NCI-H1417 treated with DMSO at 0.1 percent for 48 hours (cell line): ENCODE results near the gene F11.
"Not testable (repeated sequence)": the region's sequence is repeated elsewhere in the genome, so short reads cannot be mapped to it uniquely, and the experiment has no call there.

Experiments
- DNase-seq: peaks from one replicate; lab custom pipeline; 2025; lab: John Stamatoyannopoulos, UW

F11 gene

DNA sequence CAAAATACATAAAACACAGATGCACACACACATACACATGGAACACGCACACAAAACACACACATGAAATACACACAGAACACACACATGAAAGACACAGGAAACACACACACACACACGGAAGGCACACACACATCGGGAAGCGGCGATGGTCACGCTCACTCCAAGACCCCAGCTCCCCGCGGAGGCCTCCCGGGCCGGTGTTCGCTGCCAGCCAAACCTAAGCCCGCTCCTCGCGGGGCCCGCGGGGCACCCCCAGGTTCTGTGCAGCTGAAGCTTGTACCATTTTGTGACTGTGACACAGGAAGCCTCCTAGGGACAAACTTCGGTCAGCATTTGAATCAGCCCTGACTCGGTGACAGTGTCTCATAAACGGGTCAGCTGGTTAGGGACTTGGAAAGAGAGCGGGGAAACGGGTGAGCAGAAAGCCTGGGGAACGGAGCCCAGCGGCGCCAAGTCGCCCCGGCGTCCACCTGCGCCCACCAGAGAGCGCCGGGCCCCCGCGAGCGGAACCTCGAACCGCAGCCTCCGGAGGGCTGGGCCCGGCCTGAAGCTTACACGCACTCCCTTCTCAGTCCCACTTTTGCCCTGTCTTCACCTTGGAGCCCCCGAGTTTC, 32.1 kb downstream of the F11 start:
- no peak for DNase-seq

DNA sequence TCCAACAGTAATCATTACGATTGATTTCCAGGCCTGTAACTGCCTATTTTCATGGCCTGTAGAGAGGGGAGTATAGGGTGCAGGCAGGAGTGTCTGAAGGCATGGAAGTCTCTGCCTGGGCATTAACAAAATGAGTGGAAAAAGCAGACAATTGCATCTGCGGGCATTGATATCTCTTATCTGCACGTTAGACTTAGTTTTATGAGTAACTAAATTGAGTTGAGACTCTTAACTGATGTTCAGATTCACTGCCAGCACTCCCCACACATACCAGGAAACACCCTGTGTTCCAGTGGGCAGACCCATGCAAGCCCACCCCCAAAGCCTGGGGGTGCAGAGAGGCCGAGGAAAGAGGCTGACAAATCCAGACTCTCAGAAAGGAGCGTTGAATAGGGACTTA, 33.3 kb downstream of the F11 start:
- no peak for DNase-seq

DNA sequence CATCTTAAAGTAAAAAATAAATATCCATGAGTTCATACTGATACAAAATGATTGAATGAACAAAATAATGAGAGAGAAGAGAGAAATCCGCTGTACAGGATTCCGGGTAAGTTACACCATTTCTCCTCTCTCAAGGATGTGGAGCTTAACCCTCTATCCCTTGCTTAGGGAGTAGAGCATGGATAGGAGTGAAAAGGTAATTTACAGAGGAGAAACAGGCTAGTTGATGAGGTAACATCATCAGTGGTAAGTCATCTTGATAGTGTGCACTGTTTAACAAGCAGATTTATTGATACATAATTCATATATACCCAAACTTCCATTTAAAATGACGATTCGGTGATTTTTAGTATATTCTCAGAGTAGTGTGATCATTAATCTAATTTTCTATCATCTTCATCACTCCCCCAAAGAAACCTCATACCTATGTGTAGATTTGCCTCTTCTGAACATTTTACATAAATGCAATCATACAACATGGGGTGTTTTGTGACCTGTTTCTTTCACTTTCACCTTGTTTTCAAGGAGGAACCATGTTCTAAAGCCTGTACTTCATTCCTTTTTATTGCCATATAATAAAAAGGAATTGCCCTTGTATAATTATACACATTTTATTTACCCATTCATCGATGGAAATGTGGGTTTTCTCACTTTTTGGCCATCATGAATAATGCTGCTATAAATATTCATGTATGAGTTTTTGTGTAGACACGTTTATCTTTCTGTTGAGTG, 34.8 kb downstream of the F11 start:
- DNase-seq = no peak

DNA sequence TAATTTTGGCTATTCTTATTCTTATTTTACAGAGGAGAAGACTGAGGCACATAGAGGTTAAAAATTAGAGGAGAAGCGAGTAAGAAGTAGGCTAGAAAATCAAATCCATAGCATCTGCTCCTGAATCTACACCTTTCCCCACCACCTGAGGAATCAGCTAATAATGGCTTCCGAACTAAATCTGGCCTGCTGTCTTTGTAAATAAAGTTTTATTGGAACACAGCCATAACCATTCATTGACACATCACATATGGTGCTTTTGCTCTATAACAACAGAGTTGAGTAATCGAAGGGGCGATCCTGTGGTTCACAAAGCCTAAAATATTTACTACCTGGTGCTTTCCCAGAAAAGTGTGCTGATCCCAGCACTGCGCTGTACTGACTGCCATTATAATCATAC, 38.2 kb downstream of the F11 start:
- DNase-seq = no peak

DNA sequence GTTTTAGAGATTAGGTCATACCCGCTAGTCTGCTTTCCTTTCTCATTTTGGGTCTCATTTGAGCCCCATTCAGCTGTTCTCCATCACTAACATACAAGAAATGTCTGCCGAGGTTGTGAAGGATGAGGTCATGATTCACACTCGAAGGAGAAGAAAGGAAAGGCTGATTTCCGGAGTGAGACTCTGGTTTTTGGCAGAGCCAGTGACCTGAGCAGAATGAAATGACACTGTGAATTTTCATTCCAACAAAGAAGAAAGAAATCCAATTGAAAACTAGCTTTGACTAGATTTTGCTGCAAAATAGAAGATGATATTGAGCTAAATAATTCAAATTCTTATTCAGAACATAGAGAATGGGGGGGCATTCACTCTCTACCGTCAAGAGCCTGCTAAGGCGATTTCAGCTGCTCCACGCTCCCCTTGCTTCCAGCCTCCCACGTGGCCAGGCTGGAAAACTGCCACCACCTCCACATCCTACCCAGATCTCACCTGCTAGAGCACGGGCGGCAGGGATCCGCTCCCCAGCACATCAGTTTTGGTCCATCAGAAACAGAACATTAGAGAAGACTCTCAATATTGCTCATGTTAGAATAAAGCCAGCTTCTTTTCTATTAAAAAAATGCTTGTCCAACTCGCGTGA, 39.0 kb downstream of the F11 start:
- no peak for DNase-seq

DNA sequence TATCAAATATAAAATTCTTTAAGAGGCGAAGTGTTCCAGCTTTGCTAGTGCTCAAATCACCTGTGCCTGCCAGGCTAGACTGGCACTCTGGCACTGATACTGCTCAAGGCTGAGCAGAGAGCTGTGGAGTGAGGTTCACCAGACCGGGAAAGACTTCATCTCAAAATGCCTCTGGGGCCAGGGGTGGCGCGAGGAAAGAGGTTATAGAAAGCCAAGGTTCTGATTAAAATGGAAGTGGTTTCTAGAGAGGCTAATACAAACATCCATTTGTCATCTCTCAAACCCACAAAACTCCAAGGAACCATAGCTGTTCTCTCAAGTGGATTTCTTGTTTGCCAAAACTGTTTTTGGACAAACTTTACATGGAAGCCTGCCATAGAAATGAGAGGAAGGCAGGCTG, 41.5 kb downstream of the F11 start:
- no peak for DNase-seq

DNA sequence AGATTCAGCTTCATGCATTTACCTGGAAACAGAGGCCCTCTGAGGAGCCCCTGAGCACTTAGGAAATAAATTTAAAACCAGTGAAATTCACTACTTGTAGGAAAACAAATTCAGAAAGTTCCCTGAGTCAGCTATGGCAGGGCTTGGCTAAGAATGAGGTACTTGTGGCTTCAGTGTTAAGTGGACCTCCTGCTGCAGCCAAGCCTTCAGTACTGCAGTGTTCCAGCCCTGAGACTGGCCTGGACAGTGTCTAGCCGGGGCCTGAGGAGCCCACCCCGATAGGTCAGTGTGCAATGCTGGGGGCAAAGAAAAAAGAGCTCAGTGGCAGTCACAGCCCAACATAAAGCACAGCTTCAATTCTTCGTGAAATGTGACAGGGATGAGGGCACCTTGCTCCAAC, 41.9 kb downstream of the F11 start:
- DNase-seq = no peak

DNA sequence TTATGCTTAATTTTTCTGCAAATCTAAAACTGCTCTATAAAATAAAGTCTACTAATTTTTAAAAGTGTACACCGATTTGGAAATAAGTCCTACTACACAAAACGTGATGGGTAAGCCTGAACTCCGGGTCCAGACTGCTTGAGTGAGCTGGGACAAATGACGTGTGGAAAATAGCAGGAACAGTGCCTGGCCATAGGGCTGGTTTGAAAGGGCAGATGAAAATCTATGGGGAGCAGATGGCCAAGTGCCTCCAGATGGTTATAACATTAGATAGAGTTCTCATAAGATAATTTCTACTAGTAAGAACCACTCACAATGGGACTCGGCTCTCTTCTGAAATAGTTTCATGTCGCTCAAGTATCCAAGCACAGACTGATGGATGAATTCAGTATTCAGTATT, 52.5 kb downstream of the F11 start:
- no peak for DNase-seq

DNA sequence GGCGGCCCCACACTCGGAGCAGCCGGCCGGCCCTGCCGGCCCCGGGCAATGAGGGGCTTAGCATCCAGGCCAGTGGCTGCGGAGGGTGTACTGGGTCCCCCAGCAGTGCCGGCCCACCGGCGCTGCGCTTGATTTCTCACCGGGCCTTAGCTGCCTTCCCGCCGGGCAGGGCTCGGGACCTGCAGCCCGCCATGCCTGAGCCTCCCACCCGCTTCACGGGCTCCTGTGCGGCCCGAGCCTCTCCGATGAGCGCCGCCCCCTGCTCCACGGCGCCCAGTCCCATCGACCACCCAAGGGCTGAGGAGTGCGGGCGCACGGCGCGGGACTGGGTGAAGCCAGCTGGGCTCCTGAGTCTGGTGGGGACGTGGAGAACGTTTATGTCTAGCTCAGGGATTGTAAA, 58.7 kb downstream of the F11 start:
- DNase-seq = not testable (repeated sequence)

DNA sequence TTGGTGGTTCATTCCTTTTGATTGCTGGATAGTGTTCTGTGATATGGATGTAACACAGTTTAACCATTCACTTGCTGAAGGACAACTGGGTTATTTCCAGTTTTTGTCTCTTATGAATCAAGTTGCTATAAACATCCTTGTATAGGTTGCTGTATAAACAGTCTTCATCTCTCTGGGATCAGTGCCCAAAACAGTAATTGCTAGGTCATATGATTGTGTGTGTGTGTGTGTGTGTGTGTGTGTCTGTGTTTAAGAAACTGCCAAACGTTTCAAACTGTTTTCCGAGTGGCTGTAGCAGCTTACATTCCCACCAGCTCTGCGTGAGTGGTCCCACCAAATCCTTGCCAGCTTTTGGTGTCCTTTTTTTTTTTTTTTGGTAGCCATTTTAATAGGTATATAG, 60.4 kb downstream of the F11 start:
- DNase-seq = no peak

DNA sequence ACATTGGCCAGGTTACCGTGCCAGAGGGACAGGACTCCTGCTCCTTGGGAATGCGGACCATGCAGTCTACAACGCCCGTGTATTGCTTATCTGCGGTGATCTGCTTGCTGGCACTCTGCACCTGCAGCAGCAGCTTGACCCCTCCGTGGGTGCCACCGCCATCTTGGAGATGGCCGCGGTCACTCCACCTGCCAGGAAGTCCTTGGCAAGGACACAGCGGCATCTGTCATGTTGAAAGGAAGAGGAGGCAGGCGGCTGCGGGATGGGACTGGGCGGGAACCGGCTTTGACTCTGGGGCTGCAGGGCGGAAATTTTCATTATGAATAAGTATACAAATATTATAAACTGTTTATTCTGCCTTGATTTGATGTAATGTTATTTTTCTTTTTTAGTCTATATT, 63.4 kb downstream of the F11 start:
- no peak for DNase-seq

DNA sequence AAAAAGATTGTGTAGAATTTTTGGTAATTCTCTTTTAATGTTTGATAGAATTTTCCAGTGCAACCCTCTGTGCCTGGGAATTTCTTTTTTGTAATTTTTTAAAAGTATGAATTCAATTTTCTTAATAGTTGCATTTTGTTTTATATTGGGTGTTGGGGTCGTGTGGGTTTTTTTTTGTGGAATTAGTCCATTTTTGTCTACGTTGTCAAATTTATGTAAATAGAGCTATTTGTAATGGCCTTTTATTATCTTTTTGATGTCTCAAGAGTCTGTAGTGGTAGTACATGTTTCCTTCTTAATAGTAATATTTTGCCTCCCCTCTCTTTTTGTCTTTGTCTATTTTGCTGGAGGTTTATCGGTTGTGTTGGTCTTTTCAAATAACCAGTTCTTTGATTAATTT, 64.4 kb downstream of the F11 start:
- DNase-seq = no peak

DNA sequence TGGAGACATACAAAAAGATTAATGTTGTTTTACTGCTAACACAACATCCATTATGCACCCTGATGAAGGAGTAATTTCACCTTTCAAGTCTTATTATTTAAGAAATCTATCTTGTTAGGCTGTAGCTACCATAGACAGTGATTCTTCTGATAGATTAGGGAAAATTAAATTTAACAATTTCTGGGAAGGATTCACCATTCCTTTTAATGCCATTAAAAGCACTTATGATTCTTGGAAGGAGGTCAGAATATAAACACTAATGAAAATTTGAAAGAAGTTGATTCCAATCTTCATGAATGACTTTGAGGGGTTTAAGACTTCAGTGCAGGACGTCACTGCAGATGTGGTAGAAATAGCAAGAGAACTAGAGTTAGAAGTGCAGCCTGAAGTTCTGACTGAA, 69.8 kb downstream of the F11 start:
- no peak for DNase-seq
